Effector CD4-positive, alpha-beta T cell (primary cell): Measurements from ENCODE around the gene BTG4.

Source experiments
- DNase-seq: peaks from one replicate; pipeline ENCODE4 v3.0.0-alpha.2; 2020

The BTG4 gene

DNA sequence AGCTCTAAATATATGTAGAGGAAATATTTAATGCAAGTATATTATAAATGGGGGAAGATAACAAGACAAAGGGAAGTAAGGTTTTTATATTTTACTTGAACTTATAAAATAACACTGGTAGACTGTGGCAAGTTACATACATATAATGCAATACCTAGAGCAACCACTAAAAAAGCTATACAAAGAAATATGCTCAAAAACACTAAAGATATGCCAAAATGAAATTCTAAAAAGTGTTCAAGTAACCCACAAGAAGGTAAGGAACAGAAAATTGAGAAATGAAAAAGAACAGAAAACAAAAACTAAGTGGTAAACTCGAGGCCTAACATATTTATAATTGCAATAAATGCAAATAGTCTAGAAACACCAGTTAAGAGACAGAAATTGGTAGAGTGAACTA is 32.5 kb downstream of the BTG4 start:
- no peak for DNase-seq

GRCh38 chr11:111477898-111478297 is 34.3 kb downstream of the BTG4 start:
- no peak for DNase-seq

DNA sequence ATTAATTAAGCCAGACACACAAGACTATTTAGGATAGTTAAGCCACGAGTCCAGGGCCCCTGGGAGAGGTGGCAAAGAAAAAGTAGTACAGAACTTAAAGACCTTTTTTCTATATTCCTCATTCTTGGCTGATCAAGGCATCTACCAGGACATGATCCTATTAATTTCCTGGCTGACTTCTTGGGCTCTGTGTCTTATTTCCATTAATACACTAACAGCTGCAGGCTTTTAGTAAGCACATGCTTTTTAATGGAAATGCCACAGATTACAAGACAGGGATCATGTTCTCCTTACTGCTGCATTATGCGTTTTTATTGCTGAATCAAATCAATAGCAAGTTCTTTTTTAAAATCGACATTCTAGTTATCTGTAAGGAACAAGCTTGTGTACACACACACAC is 35.2 kb downstream of the BTG4 start:
- no peak for DNase-seq

- DNase-seq: no peak
These were observed 35.8 kb downstream of the BTG4 start for GRCh38 chr11:111476366-111476765.

DNA sequence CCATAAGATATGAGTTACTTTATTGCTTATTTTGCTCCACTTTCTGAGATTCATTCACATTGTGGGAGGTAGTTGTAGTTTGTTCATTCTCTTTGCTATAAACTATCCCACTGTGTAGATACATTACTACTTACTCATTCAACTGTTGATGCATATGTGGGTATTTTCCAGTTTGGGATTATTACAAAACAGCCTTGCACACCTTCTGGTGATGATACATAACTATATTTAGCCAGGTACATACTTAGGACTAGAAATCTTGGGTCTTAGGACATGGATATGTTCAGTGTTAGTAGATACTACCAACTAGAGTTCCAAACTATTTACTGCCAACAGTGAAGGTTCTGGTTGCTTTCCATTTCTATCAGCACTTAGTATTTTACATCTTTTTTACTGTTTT is 37.8 kb downstream of the BTG4 start:
- DNase-seq: no peak

GRCh38 chr11:111472228-111472627 is 40.0 kb downstream of the BTG4 start:
- no peak for DNase-seq

GRCh38 chr11:111469200-111469599 is 43.0 kb downstream of the BTG4 start:
- no peak for DNase-seq

GRCh38 chr11:111466615-111467014 is 45.6 kb downstream of the BTG4 start:
- no peak for DNase-seq

DNA sequence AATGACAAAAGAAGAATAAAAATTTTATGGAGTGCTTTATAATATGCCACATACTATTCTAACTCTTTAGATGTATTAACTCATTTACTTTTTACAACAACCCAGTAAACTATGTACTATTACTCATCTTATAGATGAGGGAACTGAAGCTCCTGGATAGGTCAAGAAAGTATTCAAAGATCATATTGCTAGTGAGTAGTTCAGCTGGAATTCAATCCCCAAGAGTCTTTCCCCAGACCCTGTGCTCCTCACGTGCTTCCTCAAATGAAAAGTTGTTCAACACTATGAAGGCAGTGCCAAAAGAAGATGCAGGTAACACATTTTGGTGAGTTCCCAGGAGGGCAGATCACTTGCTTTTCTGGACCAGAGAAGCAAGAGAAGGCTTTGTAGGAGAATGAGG is 46.8 kb downstream of the BTG4 start:
- no peak for DNase-seq

GRCh38 chr11:111463276-111463675 is 48.9 kb downstream of the BTG4 start:
- DNase-seq: no peak

DNA sequence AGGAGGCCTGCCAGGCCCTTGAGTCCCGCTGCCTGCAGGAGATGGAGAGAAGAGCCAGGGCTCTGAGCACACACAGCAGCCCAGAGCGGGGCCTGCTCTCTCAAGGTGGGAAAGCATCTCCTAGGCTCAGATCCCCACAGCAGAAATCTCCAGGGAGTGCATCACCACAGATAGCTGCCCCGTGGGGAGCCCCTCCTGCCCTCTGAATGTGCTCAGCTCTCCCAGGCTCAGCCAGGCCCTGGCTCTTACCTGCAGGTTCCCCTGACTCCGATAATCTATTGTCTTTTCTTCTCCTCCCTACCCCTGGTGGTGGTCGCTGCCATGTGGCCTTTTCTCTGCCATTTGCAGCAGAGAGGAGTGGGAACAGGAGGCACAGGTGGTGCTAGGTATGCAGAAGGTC is 49.9 kb downstream of the BTG4 start:
- no peak for DNase-seq

DNA sequence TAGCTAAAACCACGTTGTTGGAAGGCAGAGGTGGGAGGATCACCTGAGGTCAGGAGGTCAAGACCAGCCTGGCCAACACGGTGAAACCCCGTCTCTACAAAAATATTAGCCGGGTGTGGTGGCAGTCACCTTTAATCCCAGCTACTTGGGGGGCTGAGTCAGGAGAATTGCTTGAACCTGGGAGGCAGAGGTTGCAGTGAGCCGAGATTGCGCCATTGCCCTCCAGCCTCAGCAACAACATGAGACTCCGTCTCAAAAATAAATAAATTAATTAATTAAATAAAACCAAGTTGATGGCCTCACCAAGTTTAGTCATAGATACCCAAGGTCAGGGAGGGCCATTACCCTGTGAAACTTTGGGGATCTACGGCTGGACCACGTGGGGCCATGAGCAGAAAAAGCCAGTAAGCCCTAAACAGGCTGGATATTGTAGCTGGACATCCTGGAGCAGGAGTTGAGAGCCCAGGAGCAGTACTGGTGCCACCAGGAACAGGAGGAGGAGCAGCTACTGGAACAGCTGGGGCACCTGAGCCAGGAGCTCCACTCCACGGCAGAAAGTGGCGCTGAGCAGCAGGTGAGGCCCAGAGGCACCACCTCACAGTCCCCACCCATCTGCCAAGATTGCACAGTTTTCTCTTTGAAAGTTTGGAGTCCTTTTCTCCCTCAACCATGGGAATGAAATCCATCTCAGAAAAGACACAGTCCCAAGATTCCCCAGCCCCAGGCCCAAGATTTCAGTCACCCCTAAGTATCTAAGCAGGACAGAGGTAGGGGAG is 50.5 kb downstream of the BTG4 start:
- DNase-seq: no peak

GRCh38 chr11:111460856-111461255 is 51.3 kb downstream of the BTG4 start:
- no peak for DNase-seq

GRCh38 chr11:111460340-111460739 is 51.8 kb downstream of the BTG4 start:
- DNase-seq: no peak

GRCh38 chr11:111459506-111460270 is 52.5 kb downstream of the BTG4 start:
- DNase-seq: no peak

- no peak for DNase-seq
These were observed 54.3 kb downstream of the BTG4 start for GRCh38 chr11:111457731-111458368.

DNA sequence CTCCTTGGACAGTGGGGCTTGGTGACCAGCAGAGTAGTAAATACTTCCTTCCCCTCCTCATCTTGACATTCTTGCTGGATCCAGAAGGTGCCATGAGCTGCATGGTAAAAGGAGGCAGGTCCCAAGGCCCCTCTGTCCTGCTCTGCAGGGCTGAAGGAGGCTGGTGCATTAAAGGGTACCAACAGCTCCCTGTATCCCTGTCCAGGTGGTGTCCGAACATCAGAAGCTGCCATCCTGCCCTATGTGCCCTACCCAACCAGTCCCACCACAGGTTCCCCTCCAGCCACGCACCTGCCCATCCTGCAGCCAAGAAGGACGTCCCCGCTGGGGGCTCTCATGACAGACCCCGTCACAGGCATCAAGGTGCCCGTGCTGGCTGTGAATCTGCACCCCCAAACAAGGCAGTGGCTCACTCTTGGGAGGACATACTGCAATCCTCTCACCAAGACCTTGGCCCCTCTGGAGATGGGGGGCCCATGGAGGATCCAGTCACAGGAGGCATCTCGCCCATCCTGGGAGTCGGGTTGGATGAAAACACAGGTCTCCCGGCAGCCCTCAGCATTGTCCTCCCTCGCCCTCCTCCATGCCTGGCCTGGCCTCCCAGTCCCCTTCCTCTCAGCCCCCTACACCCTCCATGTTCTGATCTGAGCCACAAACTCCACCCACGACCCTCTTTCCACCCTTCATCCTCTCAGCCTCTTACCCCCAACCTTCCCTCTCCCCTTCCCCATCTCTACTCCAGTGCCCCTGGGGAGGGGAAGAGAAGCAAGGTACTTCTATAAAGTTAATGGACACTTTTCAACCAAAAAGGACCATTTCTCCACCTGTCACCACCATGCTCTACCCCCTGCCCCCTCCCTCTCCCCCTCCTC is 55.1 kb downstream of the BTG4 start:
- no peak for DNase-seq

- DNase-seq: no peak
These were observed 55.9 kb downstream of the BTG4 start for GRCh38 chr11:111456086-111456858.

DNA sequence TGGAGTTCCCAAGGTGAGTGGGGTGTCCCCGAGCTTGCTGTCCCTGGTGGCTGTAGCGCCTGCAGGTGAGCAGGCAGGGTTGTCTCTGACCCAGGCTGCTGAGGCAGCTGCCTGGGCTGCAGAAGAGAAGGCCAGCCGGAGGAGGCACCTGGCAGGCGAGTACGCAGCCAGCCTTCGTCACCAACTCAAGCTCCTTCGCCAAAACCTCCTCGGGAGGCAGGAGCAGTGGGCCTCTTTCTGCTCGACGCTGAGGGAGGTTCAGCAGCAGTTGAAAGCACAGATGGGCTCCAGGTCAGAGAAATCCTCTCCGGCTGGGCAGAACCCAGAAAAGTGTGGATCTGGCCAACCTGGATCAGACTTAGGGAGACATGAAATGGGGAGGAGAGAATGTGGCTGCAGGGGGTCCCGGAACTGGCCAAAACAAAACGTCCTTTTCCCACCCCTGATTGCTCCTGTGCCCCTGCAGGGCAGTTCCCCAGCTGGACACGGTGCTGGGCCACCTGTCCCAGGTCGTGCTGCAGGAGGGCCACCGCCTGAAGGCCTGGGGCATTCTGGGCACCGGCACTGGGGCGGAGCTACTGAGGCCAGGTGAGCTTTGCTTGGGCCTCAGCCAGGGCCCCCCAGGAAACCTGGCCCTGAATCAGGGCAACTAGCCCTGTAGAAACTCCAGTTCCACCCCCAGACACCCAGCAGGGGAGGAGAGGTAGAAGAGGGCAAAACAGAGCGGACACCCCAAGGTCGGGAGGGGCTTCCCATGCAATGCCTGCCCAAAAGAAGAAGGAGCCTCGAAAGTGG is 56.7 kb downstream of the BTG4 start:
- DNase-seq: no peak

DNA sequence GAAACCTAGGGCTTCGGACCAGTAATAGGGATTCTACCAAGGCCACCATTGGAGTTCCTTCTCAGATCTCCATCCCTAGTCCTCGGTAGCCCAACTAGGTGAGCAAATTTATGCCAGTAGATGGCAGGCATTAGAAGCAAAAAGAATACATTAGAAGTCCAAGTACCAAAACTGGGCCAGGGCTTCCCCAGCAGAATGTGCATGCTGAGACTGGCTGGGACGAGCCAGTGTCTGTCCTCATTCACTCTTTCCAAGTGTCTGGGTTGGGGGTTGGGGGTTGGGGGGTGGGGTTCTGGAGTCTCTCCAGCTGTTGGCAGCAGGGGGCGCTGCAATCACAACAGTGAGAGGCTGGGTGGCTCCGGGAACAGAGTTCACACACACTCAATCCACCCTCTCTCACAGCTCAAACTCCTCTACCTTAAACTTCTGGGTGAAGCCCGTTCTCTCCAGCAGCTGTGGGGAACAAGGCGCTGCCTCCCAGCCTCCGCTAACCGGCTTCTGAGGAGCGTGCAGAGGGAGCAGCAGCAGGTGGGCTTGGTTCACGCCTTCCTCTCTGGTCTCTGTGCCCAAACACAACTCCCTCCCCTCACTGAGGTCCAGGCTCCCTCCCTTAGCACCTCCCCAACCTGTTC is 57.5 kb downstream of the BTG4 start:
- DNase-seq: peak; percentile 18
